ENCODE measurements around the gene RAB28. TPM values are rescaled to one million over a fixed set of nuclear protein-coding genes. Genes with fewer than 3 reads are reported as not detected.

The RAB28 gene
- total and polyA plus RNA-seq, 12 donors: 9.7 to 23.1 (median 15.3) TPM

DNA sequence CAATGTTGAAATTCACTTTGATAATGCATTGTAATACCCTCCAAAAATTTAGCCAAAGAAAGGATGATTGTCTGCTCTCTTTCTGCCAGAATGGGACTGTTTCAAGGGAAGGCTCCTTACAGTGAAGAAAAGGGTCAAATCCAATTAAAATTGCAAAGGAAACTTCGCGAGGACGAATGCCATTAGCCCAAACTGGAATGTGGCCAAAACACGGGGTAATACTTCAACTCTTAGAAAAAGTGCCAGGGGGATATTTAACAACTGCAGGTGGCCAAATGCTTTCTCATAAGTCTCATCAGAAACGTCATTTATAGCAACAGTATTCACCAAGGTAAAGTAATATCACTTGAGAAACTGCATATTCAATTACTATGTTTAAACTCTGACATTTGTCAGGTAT lies 31.1 kb upstream of the RAB28 start:
- no peak overlapping the region for H3K4me3 ChIP-seq
- intact Hi-C loops (cut with DNase I): no loop called here
- H3K9me3 ChIP-seq (replicated peaks in 1 of 3): no peaks in the 10 kb centered on the region
- no peaks in the 10 kb centered on the region for H3K36me3 ChIP-seq (replicated peaks in 1 of 2)
- WGBS, 4 donors: 16 to 30% (median 22%) methylated on average over 5 of the region's 5 CpGs
- H3K4me1 ChIP-seq (replicated peaks in 1 of 2): no peaks in the 10 kb centered on the region
- no peak overlapping the region for H3K27ac ChIP-seq
- no peak for DNase-seq
- H3K27me3 ChIP-seq: peaks cover 32% of the 10 kb centered on the region
- TF ChIP-seq POLR2A (IDR thresholded peaks at IDR 0.05): no peak
- TF ChIP-seq, protein P1, sequence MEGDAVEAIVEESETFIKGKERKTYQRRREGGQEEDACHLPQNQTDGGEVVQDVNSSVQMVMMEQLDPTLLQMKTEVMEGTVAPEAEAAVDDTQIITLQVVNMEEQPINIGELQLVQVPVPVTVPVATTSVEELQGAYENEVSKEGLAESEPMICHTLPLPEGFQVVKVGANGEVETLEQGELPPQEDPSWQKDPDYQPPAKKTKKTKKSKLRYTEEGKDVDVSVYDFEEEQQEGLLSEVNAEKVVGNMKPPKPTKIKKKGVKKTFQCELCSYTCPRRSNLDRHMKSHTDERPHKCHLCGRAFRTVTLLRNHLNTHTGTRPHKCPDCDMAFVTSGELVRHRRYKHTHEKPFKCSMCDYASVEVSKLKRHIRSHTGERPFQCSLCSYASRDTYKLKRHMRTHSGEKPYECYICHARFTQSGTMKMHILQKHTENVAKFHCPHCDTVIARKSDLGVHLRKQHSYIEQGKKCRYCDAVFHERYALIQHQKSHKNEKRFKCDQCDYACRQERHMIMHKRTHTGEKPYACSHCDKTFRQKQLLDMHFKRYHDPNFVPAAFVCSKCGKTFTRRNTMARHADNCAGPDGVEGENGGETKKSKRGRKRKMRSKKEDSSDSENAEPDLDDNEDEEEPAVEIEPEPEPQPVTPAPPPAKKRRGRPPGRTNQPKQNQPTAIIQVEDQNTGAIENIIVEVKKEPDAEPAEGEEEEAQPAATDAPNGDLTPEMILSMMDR (IDR thresholded peaks at IDR 0.05): no peak

DNA sequence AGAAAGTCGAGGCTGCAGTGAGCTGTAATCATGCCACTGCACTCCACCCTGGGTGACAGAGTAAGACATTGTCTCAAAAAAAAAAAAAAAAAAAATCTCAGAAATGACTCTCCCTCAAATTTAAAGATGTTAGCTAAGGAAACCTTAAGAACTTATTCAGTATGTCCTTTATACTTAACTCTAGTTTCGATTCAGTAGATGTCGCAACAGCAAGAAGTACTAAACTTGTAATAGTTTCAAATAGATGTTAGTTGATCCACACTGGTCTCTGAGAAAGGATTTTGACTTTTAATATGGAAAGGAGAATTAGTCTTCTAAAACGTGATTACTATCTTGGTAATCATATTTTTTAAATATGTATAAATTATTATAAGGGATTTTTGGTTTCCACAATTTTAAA lies 30.6 kb upstream of the RAB28 start:
- Histone ChIP-seq H3K27me3 (peaks cover 28% of the 10 kb centered on the region), H3K36me3 (replicated peaks in 1 of 2) (no peaks in the 10 kb centered on the region), H3K27ac (no peak overlapping the region), H3K9me3 (replicated peaks in 1 of 3) (no peaks in the 10 kb centered on the region), H3K4me1 (replicated peaks in 1 of 2) (no peaks in the 10 kb centered on the region), H3K4me3 (no peak overlapping the region)
- 70 to 77% (median 71%) methylated on average over 4 of the region's 4 CpGs for WGBS, 4 donors
- intact Hi-C loops (cut with DNase I): no loop called here
- TF ChIP-seq, protein P1 (IDR thresholded peaks at IDR 0.05): no peak
- TF ChIP-seq POLR2A (IDR thresholded peaks at IDR 0.05): no peak
- no peak for DNase-seq

- Histone ChIP-seq H3K27me3 (peaks cover 14% of the 10 kb centered on the region), H3K4me3 (no peak overlapping the region), H3K36me3 (replicated peaks in 1 of 2) (no peaks in the 10 kb centered on the region), H3K4me1 (replicated peaks in 1 of 2) (no peaks in the 10 kb centered on the region), H3K9me3 (replicated peaks in 1 of 3) (no peaks in the 10 kb centered on the region), H3K27ac (no peak overlapping the region)
- no peak for TF ChIP-seq POLR2A (IDR thresholded peaks at IDR 0.05)
- TF ChIP-seq, protein P1 (IDR thresholded peaks at IDR 0.05): no peak
- DNase-seq: no peak
- intact Hi-C loops (cut with DNase I): no loop called here
Measured at GRCh38 chr4:13511101-13511500, 27.0 kb upstream of the RAB28 start.

DNA sequence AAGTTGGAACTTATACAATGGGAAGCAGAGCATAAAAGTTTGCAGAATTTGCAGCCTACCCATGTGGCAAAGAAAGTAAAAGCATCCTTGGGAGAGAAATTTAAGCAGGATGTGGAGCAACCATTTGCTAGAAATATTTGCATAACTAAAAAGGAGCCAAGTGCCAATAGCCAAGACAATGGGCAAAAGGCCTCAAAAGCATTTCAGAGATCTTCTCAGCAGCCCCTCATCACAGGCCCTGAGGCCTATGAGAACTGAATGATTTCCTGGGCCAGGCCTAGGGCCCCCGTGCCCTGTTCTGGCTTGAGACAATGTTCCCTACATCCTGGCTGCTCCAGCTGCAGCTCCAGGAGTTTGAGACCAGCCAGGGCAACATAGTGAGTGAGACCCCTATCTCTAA lies 25.3 kb upstream of the RAB28 start:
- H3K4me3 ChIP-seq: no peak overlapping the region
- no peaks in the 10 kb centered on the region for H3K36me3 ChIP-seq (replicated peaks in 1 of 2)
- H3K27me3 ChIP-seq: peaks cover 5% of the 10 kb centered on the region
- intact Hi-C loops (cut with DNase I): no loop called here
- H3K27ac ChIP-seq: no peak overlapping the region
- WGBS, 4 donors: 74 to 83% (median 83%) methylated on average over 1 of the region's 1 CpG; no CpG with 5 or more reads in 1 of the 4 donors
- no peak for DNase-seq
- H3K9me3 ChIP-seq (replicated peaks in 1 of 3): no peaks in the 10 kb centered on the region
- TF ChIP-seq POLR2A (IDR thresholded peaks at IDR 0.05): no peak
- TF ChIP-seq, protein P1 (IDR thresholded peaks at IDR 0.05): no peak
- H3K4me1 ChIP-seq (replicated peaks in 1 of 2): no peaks in the 10 kb centered on the region

Data from adrenal gland (tissue), 12 donors.